ENCODE measurements around the gene MMP11. TPM values are rescaled to one million over a fixed set of nuclear protein-coding genes. Genes with fewer than 3 reads are reported as not detected.

The MMP11 gene
- total RNA-seq, 2 experiments from 2014 or later: 0.27 to 0.50 TPM

GRCh38 chr22:23786752-23787599 lies 14.3 kb downstream of the MMP11 start, which contains the start of gene SMARCB1:
Gene SMARCB1, plus strand, starts transcription at chr22:23786966. Its CDS starts 204 bp downstream, at chr22:23787170.
- Mint-ChIP-seq H3K36me3 (ENCODE audit: low read depth) (peaks cover 6% of the 10 kb centered on the region), H3K4me1 (peaks cover 48% of the 10 kb centered on the region), H3K27ac (peak within 1 kb of the TSS; percentile 97), H3K9me3 (no peaks in the 10 kb centered on the region), H3K27me3 (no peaks in the 10 kb centered on the region), H3K4me3 (peak within 1 kb of the TSS; percentile 89)
- ChIA-PET CTCF (interaction anchor here (1.4 kb wide), 1 partner anchor 19 kb away, joined by 3 read pairs; the partner anchor contains the start of gene CHCHD10), POLR2A (no interaction called here)
- peak; percentile 89 for DNase-seq

GRCh38 chr22:23787600-23787896 lies 14.9 kb downstream of the MMP11 start:
- POLR2A ChIA-PET: no interaction called here
- H3K9me3 Mint-ChIP-seq: no peaks in the 10 kb centered on the region
- CTCF ChIA-PET: no interaction called here
- no peak for DNase-seq
- peak overlapping the region; percentile 97 for H3K27ac Mint-ChIP-seq
- peaks cover 12% of the 10 kb centered on the region for H3K36me3 Mint-ChIP-seq (ENCODE audit: low read depth)
- no peaks in the 10 kb centered on the region for H3K27me3 Mint-ChIP-seq
- H3K4me1 Mint-ChIP-seq: peaks cover 54% of the 10 kb centered on the region
- peak overlapping the region; percentile 89 for H3K4me3 Mint-ChIP-seq

GRCh38 chr22:23787910-23788309 lies 15.3 kb downstream of the MMP11 start:
- H3K27ac Mint-ChIP-seq: peak overlapping the region; percentile 97
- ChIA-PET POLR2A (no interaction called here), CTCF (interaction anchor here (2.4 kb wide), 1 partner anchor 13 kb away, joined by 5 read pairs; no protein-coding TSS in a partner anchor)
- H3K4me3 Mint-ChIP-seq: peak overlapping the region; percentile 89
- no peaks in the 10 kb centered on the region for H3K27me3 Mint-ChIP-seq
- DNase-seq: no peak
- H3K9me3 Mint-ChIP-seq: no peaks in the 10 kb centered on the region
- peaks cover 15% of the 10 kb centered on the region for H3K36me3 Mint-ChIP-seq (ENCODE audit: low read depth)
- H3K4me1 Mint-ChIP-seq: peaks cover 56% of the 10 kb centered on the region

- Mint-ChIP-seq H3K27ac (peak overlapping the region; percentile 68), H3K4me1 (peaks cover 57% of the 10 kb centered on the region)
- CTCF ChIA-PET: interaction anchor here (0.6 to 2.4 kb wide), 2 partner anchors 14 to 18 kb away, joined by 5 to 6 read pairs; no protein-coding TSS in a partner anchor
Measured at GRCh38 chr22:23789121-23789520, 16.5 kb downstream of the MMP11 start.

GRCh38 chr22:23789638-23790037 lies 17.0 kb downstream of the MMP11 start:
- Mint-ChIP-seq H3K4me1 (peaks cover 52% of the 10 kb centered on the region), H3K27ac (no peak overlapping the region), H3K4me3 (no peak overlapping the region), H3K27me3 (no peaks in the 10 kb centered on the region), H3K9me3 (no peaks in the 10 kb centered on the region), H3K36me3 (ENCODE audit: low read depth) (peaks cover 21% of the 10 kb centered on the region)
- no peak for DNase-seq
- ChIA-PET CTCF (interaction anchor here (2.4 kb wide), 1 partner anchor 15 kb away, joined by 5 read pairs; no protein-coding TSS in a partner anchor), POLR2A (no interaction called here)

More at GRCh38 chr22:23789121-23789520, 16.5 kb downstream of the MMP11 start:
- POLR2A ChIA-PET: no interaction called here
- no peaks in the 10 kb centered on the region for H3K9me3 Mint-ChIP-seq
- DNase-seq: no peak
- no peaks in the 10 kb centered on the region for H3K27me3 Mint-ChIP-seq
- peaks cover 20% of the 10 kb centered on the region for H3K36me3 Mint-ChIP-seq (ENCODE audit: low read depth)
- H3K4me3 Mint-ChIP-seq: no peak overlapping the region

GRCh38 chr22:23790819-23791737 lies 18.4 kb downstream of the MMP11 start:
- Mint-ChIP-seq H3K27me3 (no peaks in the 10 kb centered on the region), H3K27ac (no peak overlapping the region), H3K4me3 (no peak overlapping the region), H3K36me3 (ENCODE audit: low read depth) (peaks cover 27% of the 10 kb centered on the region), H3K9me3 (no peaks in the 10 kb centered on the region), H3K4me1 (peaks cover 47% of the 10 kb centered on the region)
- no peak for DNase-seq
- ChIA-PET CTCF (no interaction called here), POLR2A (no interaction called here)

- Mint-ChIP-seq H3K27me3 (no peaks in the 10 kb centered on the region), H3K36me3 (ENCODE audit: low read depth) (peaks cover 31% of the 10 kb centered on the region), H3K4me3 (no peak overlapping the region), H3K9me3 (no peaks in the 10 kb centered on the region), H3K4me1 (peaks cover 41% of the 10 kb centered on the region), H3K27ac (peak overlapping the region; percentile 62)
- ChIA-PET CTCF (interaction anchor here (1.2 kb wide), 1 partner anchor 10 kb away, joined by 3 read pairs; no protein-coding TSS in a partner anchor), POLR2A (no interaction called here)
- DNase-seq: no peak
Measured at GRCh38 chr22:23791738-23792645, 19.3 kb downstream of the MMP11 start.

GRCh38 chr22:23793326-23793725 lies 20.7 kb downstream of the MMP11 start:
- Mint-ChIP-seq H3K27ac (peak overlapping the region; percentile 60), H3K27me3 (no peaks in the 10 kb centered on the region), H3K4me3 (no peak overlapping the region), H3K9me3 (no peaks in the 10 kb centered on the region), H3K36me3 (ENCODE audit: low read depth) (peaks cover 35% of the 10 kb centered on the region), H3K4me1 (peaks cover 32% of the 10 kb centered on the region)
- no peak for DNase-seq
- ChIA-PET POLR2A (no interaction called here), CTCF (interaction anchor here (0.8 kb wide), 1 partner anchor 32 kb away, joined by 3 read pairs; no protein-coding TSS in a partner anchor)

GRCh38 chr22:23796461-23796860 lies 23.8 kb downstream of the MMP11 start:
- Mint-ChIP-seq H3K36me3 (ENCODE audit: low read depth) (peaks cover 40% of the 10 kb centered on the region), H3K27ac (no peak overlapping the region), H3K4me3 (no peak overlapping the region), H3K4me1 (peaks cover 15% of the 10 kb centered on the region), H3K9me3 (no peaks in the 10 kb centered on the region), H3K27me3 (no peaks in the 10 kb centered on the region)
- ChIA-PET POLR2A (no interaction called here), CTCF (no interaction called here)
- no peak for DNase-seq

GRCh38 chr22:23800297-23801237 lies 27.9 kb downstream of the MMP11 start:
- DNase-seq: no peak
- no peaks in the 10 kb centered on the region for H3K27me3 Mint-ChIP-seq
- CTCF ChIA-PET: no interaction called here
- peaks cover 40% of the 10 kb centered on the region for H3K36me3 Mint-ChIP-seq (ENCODE audit: low read depth)
- POLR2A ChIA-PET: no interaction called here
- H3K27ac Mint-ChIP-seq: no peak overlapping the region
- H3K9me3 Mint-ChIP-seq: no peaks in the 10 kb centered on the region
- H3K4me1 Mint-ChIP-seq: no peaks in the 10 kb centered on the region
- H3K4me3 Mint-ChIP-seq: no peak overlapping the region

- H3K27me3 Mint-ChIP-seq: no peaks in the 10 kb centered on the region
- ChIA-PET POLR2A (no interaction called here), CTCF (interaction anchor here (1.5 kb wide), 1 partner anchor 9 kb away, joined by 3 read pairs; no protein-coding TSS in a partner anchor)
- H3K4me1 Mint-ChIP-seq: no peaks in the 10 kb centered on the region
- peaks cover 47% of the 10 kb centered on the region for H3K36me3 Mint-ChIP-seq (ENCODE audit: low read depth)
- no peaks in the 10 kb centered on the region for H3K9me3 Mint-ChIP-seq
- no peak overlapping the region for H3K27ac Mint-ChIP-seq
- H3K4me3 Mint-ChIP-seq: no peak overlapping the region
- DNase-seq: no peak
Measured at GRCh38 chr22:23801238-23801821, 28.7 kb downstream of the MMP11 start.

All from activated CD4-positive, alpha-beta T cell treated with anti-CD3 and anti-CD28 coated beads, Interleukin-2, amount 10 ng/mL, durations not matched to agents 7 days and 5 days (primary cell).